Activated T-helper 2 cell treated with anti-CD3 and anti-CD28 coated beads, Interferon-gamma antibody, Interleukin-2, Interleukin-4, amounts not matched to agents 10 μg/mL and 5 μg/mL and 100 μg/mL, durations not matched to agents 14 hours and 24 hours and 36 hours (primary cell): Measurements from ENCODE around the gene KAT2A. TPM values are rescaled to one million over a fixed set of nuclear protein-coding genes. Genes with fewer than 3 reads are reported as not detected.

Source experiments
- DNase-seq: peaks from one replicate; pipeline ENCODE4 v3.0.0; 2021; ENCODE audit warnings: low spot score
- H3K27ac Mint-ChIP-seq: one replicate; pipeline ENCODE4 v1.8.0; 2021; ENCODE audit warnings: mixed read lengths
- H3K27me3 Mint-ChIP-seq: one replicate; pipeline ENCODE4 v1.8.0; 2021; ENCODE audit warnings: low read depth, mixed read lengths
- H3K36me3 Mint-ChIP-seq: one replicate; pipeline ENCODE4 v1.8.0; 2021; ENCODE audit warnings: low read depth, mixed read lengths
- H3K4me1 Mint-ChIP-seq: one replicate; pipeline ENCODE4 v1.8.0; 2021; ENCODE audit warnings: low read depth, mixed read lengths
- H3K4me3 Mint-ChIP-seq: one replicate; pipeline ENCODE4 v1.8.0; 2021; ENCODE audit warnings: low read depth, mild to moderate bottlenecking, moderate library complexity, mixed read lengths
- H3K9me3 Mint-ChIP-seq: one replicate; pipeline ENCODE4 v1.8.0; 2021; ENCODE audit warnings: mixed read lengths
- intact Hi-C: fragments of 100-400 bp; cut with micrococcal nuclease; formaldehyde crosslinking; loops from one replicate; pipeline ENCODE4 v1.15.1; 2023
- total RNA-seq: library from RNA; stranded (reverse); gene quantifications from 2 replicates; pipeline ENCODE4 v1.2.3, GENCODE V29; 2022

The KAT2A gene
- total RNA-seq, 1 donor from 2014 or later, result 59.6 TPM

- intact Hi-C loops, result loop anchor here (5.0 kb wide), 1 partner anchor 65 kb away; the partner anchor contains the start of gene KCNH4
- peaks cover 25% of the 10 kb centered on the region for H3K4me1 Mint-ChIP-seq
- peak overlapping the region; percentile 52 for H3K27ac Mint-ChIP-seq
- no peak overlapping the region for H3K4me3 Mint-ChIP-seq
- no peak for DNase-seq
- H3K9me3 Mint-ChIP-seq, result no peaks in the 10 kb centered on the region
- no peaks in the 10 kb centered on the region for H3K27me3 Mint-ChIP-seq
- H3K36me3 Mint-ChIP-seq, result peaks cover 44% of the 10 kb centered on the region
Measured at GRCh38 chr17:42117397-42118125, 3.6 kb downstream of the KAT2A start.

- H3K4me3 Mint-ChIP-seq, result no peak overlapping the region
- H3K27me3 Mint-ChIP-seq, result no peaks in the 10 kb centered on the region
- peaks cover 30% of the 10 kb centered on the region for H3K4me1 Mint-ChIP-seq
- H3K36me3 Mint-ChIP-seq, result peaks cover 44% of the 10 kb centered on the region
- DNase-seq, result peak; percentile 78
- H3K9me3 Mint-ChIP-seq, result no peaks in the 10 kb centered on the region
- H3K27ac Mint-ChIP-seq, result peak overlapping the region; percentile 66
- intact Hi-C loops, result loop anchor here (1.0 to 5.0 kb wide), 3 partner anchors 50 to 92 kb away; partner anchors contain the start of gene KCNH4
Measured at GRCh38 chr17:42116705-42117396, 4.3 kb downstream of the KAT2A start.

- no peaks in the 10 kb centered on the region for H3K9me3 Mint-ChIP-seq
- H3K27ac Mint-ChIP-seq, result peak overlapping the region; percentile 50
- no peak overlapping the region for H3K4me3 Mint-ChIP-seq
- intact Hi-C loops, result loop anchor here (5.0 kb wide), 1 partner anchor 43 kb away; no protein-coding TSS in a partner anchor
- peaks cover 52% of the 10 kb centered on the region for H3K36me3 Mint-ChIP-seq
- DNase-seq, result no peak
- H3K4me1 Mint-ChIP-seq, result peaks cover 42% of the 10 kb centered on the region
- no peaks in the 10 kb centered on the region for H3K27me3 Mint-ChIP-seq
Measured at GRCh38 chr17:42114118-42114517, 7.0 kb downstream of the KAT2A start.

GRCh38 chr17:42113293-42114069 is 7.7 kb downstream of the KAT2A start:
- H3K27me3 Mint-ChIP-seq, result no peaks in the 10 kb centered on the region
- no peak for DNase-seq
- H3K9me3 Mint-ChIP-seq, result no peaks in the 10 kb centered on the region
- peaks cover 43% of the 10 kb centered on the region for H3K4me1 Mint-ChIP-seq
- H3K36me3 Mint-ChIP-seq, result peaks cover 53% of the 10 kb centered on the region
- intact Hi-C loops, result loop anchor here (5.0 kb wide), 1 partner anchor 44 kb away; no protein-coding TSS in a partner anchor
- no peak overlapping the region for H3K4me3 Mint-ChIP-seq
- peak overlapping the region; percentile 96 for H3K27ac Mint-ChIP-seq

- no peaks in the 10 kb centered on the region for H3K9me3 Mint-ChIP-seq
- peak; percentile 84 for DNase-seq
- peaks cover 55% of the 10 kb centered on the region for H3K36me3 Mint-ChIP-seq
- intact Hi-C loops, result loop anchor here (1.0 to 5.0 kb wide), 2 partner anchors 45 to 146 kb away; partner anchors contain the start of gene CNP
- peak within 1 kb of the TSS; percentile 91 for H3K4me3 Mint-ChIP-seq
- peak within 1 kb of the TSS; percentile 96 for H3K27ac Mint-ChIP-seq
- H3K27me3 Mint-ChIP-seq, result no peaks in the 10 kb centered on the region
- peaks cover 48% of the 10 kb centered on the region for H3K4me1 Mint-ChIP-seq
Measured at GRCh38 chr17:42112552-42113176, 8.5 kb downstream of the KAT2A start, which contains the start of gene DHX58. TSS of gene DHX58 (minus strand) at chr17:42112714. CDS start at chr17:42111892, 822 bp downstream.

GRCh38 chr17:42111871-42112551 is 9.2 kb downstream of the KAT2A start:
- no peaks in the 10 kb centered on the region for H3K9me3 Mint-ChIP-seq
- peak overlapping the region; percentile 96 for H3K27ac Mint-ChIP-seq
- H3K4me3 Mint-ChIP-seq, result peak overlapping the region; percentile 91
- intact Hi-C loops, result loop anchor here (1.0 to 5.0 kb wide), 2 partner anchors 45 to 146 kb away; partner anchors contain the start of gene CNP
- H3K4me1 Mint-ChIP-seq, result peaks cover 48% of the 10 kb centered on the region
- no peaks in the 10 kb centered on the region for H3K27me3 Mint-ChIP-seq
- peaks cover 50% of the 10 kb centered on the region for H3K36me3 Mint-ChIP-seq
- DNase-seq, result peak; percentile 27

GRCh38 chr17:42111265-42111636 is 9.9 kb downstream of the KAT2A start:
- Mint-ChIP-seq H3K27me3 (no peaks in the 10 kb centered on the region), H3K36me3 (peaks cover 44% of the 10 kb centered on the region), H3K9me3 (no peaks in the 10 kb centered on the region), H3K4me1 (peaks cover 44% of the 10 kb centered on the region), H3K4me3 (peak overlapping the region; percentile 91), H3K27ac (peak overlapping the region; percentile 96)
- intact Hi-C loops, result loop anchor here (5.0 kb wide), 1 partner anchor 46 kb away; no protein-coding TSS in a partner anchor
- DNase-seq, result no peak

GRCh38 chr17:42110301-42111264 is 10.6 kb downstream of the KAT2A start:
- peak overlapping the region; percentile 77 for H3K27ac Mint-ChIP-seq
- peak overlapping the region; percentile 63 for H3K4me3 Mint-ChIP-seq
- H3K9me3 Mint-ChIP-seq, result no peaks in the 10 kb centered on the region
- no peaks in the 10 kb centered on the region for H3K27me3 Mint-ChIP-seq
- H3K36me3 Mint-ChIP-seq, result peaks cover 42% of the 10 kb centered on the region
- DNase-seq, result no peak
- intact Hi-C loops, result loop anchor here (5.0 kb wide), 1 partner anchor 47 kb away; no protein-coding TSS in a partner anchor
- H3K4me1 Mint-ChIP-seq, result peaks cover 43% of the 10 kb centered on the region

- H3K27ac Mint-ChIP-seq, result peak overlapping the region; percentile 51
- no peak overlapping the region for H3K4me3 Mint-ChIP-seq
- intact Hi-C loops, result no loop called here
Measured at GRCh38 chr17:42109086-42109485, 12.1 kb downstream of the KAT2A start.

GRCh38 chr17:42107597-42108576 is 13.3 kb downstream of the KAT2A start:
- peaks cover 33% of the 10 kb centered on the region for H3K36me3 Mint-ChIP-seq
- intact Hi-C loops, result loop anchor here (2.0 kb wide), 1 partner anchor 41 kb away; no protein-coding TSS in a partner anchor
- DNase-seq, result peak; percentile 88
- H3K27me3 Mint-ChIP-seq, result no peaks in the 10 kb centered on the region
- H3K9me3 Mint-ChIP-seq, result no peaks in the 10 kb centered on the region
- peak overlapping the region; percentile 33 for H3K4me3 Mint-ChIP-seq
- H3K4me1 Mint-ChIP-seq, result peaks cover 40% of the 10 kb centered on the region
- peak overlapping the region; percentile 22 for H3K27ac Mint-ChIP-seq

More at GRCh38 chr17:42109086-42109485, 12.1 kb downstream of the KAT2A start:
- DNase-seq, result no peak
- Mint-ChIP-seq H3K27me3 (no peaks in the 10 kb centered on the region), H3K4me1 (peaks cover 41% of the 10 kb centered on the region), H3K36me3 (peaks cover 31% of the 10 kb centered on the region), H3K9me3 (no peaks in the 10 kb centered on the region)
